Thyroid gland (tissue), 4 donors: ENCODE data around the gene RAB21.

Experiments
- CTCF ChIP-seq, 6 experiments: fragments of 200-600 bp in 3 of 6; fragments of 450-650 bp in 3 of 6; sonication (generic) in 3 of 6; IDR thresholded peaks; one replicate each; pipeline ENCODE4 v1.5.1; 2016 to 2019; ENCODE audit warnings: antibody characterized with exemption in 6 of 6, mild to moderate bottlenecking in 2 of 6, inconsistent platforms in 1 of 6, moderate library complexity in 1 of 6
- POLR2A ChIP-seq, 2 donors: fragments of 450-650 bp; IDR thresholded peaks; one replicate each; pipeline ENCODE4 v1.6.1; 2017; ENCODE audit warnings: antibody characterized with exemption in 2 of 2, mild to moderate bottlenecking in 2 of 2, moderate library complexity in 1 of 2

GRCh38 chr12:71791473-71792150, 36.9 kb downstream of the RAB21 start:
- TF ChIP-seq POLR2A (IDR thresholded peaks at IDR 0.05) (no peak), CTCF (IDR thresholded peaks at IDR 0.05) (no peak)
